HFFc6 (cell line): ENCODE data around the gene GPR146. TPM values are rescaled to one million over a fixed set of nuclear protein-coding genes. Genes with fewer than 3 reads are reported as not detected.

Experiments used
- DNase-seq: peaks from one replicate; pipeline ENCODE4 v3.0.0-alpha.2; 2018
- H3K27ac Mint-ChIP-seq: 2 replicates; pipeline ENCODE4 v1.8.0; 2020; ENCODE audit warnings: mild to moderate bottlenecking, mixed read lengths
- H3K27me3 Mint-ChIP-seq: 2 replicates; pipeline ENCODE4 v1.8.0; 2021; ENCODE audit warnings: mild to moderate bottlenecking, moderate library complexity, mixed read lengths; ENCODE audit not compliant: insufficient read depth
- H3K36me3 Mint-ChIP-seq: 2 replicates; pipeline ENCODE4 v1.8.0; 2021; ENCODE audit warnings: low read depth, mixed read lengths
- H3K4me1 Mint-ChIP-seq: 2 replicates; pipeline ENCODE4 v1.8.0; 2020; ENCODE audit warnings: low read depth, mixed read lengths
- H3K4me3 Mint-ChIP-seq: 2 replicates; pipeline ENCODE4 v1.8.0; 2020; ENCODE audit warnings: mild to moderate bottlenecking, moderate library complexity, mixed read lengths
- H3K9me3 Mint-ChIP-seq: 2 replicates; pipeline ENCODE4 v1.8.0; 2020; ENCODE audit warnings: mild to moderate bottlenecking, mixed read lengths
- total RNA-seq, 6 experiments: library from RNA; stranded (reverse); fragmentation: NEBNext Ultra II Directional; extraction: Animal tissue kit (Norgen Biotek cat#: 25700); gene quantifications; 2 replicates in 1 of 6; 3 replicates in 5 of 6; pipeline ENCODE4 v1.2.3, GENCODE V29; 2021
- TF ChIP-seq, protein P1 (sequence below): fragments of 200-600 bp; sonication (generic); IDR thresholded peaks from 2 replicates; pipeline ENCODE4 v1.5.0; 2021; ENCODE audit warnings: antibody characterized with exemption, mild to moderate bottlenecking

The GPR146 gene
- total RNA-seq, 6 experiments from 2014 or later, result 0.26 to 0.92 (median 0.52) TPM

DNA sequence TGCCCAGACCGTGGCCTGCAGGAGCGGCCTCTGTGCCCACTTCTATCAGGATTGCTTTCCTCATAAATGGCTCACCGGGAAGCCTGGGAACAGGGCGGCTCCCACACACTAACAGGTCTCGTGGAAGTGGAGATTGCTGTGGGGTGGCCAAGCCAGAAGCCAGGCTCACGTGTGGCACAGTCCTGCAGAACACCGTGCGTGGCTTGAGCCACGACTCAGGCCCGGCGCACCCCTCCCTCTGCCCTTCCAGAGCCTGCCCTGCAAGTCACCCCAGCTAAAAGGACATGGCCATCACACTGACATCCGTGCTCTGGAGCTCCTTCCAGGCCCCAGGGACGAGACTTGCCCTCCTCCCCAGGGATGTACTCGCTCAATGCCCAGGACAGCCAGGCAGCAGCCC, 50.5 kb downstream of the GPR146 start:
- no peak for DNase-seq

DNA sequence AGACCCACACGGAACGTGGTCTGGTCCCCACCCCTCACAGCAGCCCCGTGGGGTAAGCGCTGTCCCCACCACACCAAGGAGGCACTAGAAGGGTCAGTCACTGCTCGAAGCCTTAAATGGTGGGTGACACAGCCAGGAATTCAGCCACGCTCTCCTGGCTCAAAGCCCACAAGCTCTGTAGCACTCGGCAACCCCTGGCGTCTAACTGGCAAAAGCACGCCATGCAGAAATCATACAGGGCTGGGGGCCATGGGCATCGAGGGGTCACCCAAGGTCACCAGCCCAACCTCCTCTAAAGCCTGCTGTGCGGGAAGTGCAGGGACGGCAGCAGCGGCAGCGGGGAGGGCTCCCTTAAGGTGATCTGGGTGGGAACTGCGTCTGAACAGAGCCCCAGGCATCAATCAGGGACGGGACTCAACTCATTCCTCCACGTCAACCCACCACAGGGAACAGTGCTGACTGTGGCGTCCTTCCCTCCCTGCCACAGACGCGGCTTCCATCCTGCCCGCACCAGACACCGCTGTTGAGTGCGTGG, 51.3 kb downstream of the GPR146 start:
- Mint-ChIP-seq H3K4me3 (no peak overlapping the region), H3K9me3 (no peaks in the 10 kb centered on the region), H3K4me1 (peaks cover 7% of the 10 kb centered on the region), H3K27ac (no peak overlapping the region), H3K27me3 (no peaks in the 10 kb centered on the region; the same call in none of the 2 replicates), H3K36me3 (peaks cover 34% of the 10 kb centered on the region)
- DNase-seq, result no peak
- TF ChIP-seq, protein P1, sequence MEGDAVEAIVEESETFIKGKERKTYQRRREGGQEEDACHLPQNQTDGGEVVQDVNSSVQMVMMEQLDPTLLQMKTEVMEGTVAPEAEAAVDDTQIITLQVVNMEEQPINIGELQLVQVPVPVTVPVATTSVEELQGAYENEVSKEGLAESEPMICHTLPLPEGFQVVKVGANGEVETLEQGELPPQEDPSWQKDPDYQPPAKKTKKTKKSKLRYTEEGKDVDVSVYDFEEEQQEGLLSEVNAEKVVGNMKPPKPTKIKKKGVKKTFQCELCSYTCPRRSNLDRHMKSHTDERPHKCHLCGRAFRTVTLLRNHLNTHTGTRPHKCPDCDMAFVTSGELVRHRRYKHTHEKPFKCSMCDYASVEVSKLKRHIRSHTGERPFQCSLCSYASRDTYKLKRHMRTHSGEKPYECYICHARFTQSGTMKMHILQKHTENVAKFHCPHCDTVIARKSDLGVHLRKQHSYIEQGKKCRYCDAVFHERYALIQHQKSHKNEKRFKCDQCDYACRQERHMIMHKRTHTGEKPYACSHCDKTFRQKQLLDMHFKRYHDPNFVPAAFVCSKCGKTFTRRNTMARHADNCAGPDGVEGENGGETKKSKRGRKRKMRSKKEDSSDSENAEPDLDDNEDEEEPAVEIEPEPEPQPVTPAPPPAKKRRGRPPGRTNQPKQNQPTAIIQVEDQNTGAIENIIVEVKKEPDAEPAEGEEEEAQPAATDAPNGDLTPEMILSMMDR, result no peak

More for the DNA sequence above, 50.5 kb downstream of the GPR146 start:
- H3K36me3 Mint-ChIP-seq, result peaks cover 34% of the 10 kb centered on the region
- no peak overlapping the region for H3K4me3 Mint-ChIP-seq
- no peak overlapping the region for H3K27ac Mint-ChIP-seq
- TF ChIP-seq, protein P1, result no peak
- no peaks in the 10 kb centered on the region for H3K9me3 Mint-ChIP-seq
- no peaks in the 10 kb centered on the region; the same call in none of the 2 replicates for H3K27me3 Mint-ChIP-seq
- peaks cover 9% of the 10 kb centered on the region for H3K4me1 Mint-ChIP-seq

- no peak for DNase-seq
- no peaks in the 10 kb centered on the region for H3K9me3 Mint-ChIP-seq
- H3K27me3 Mint-ChIP-seq, result no peaks in the 10 kb centered on the region; the same call in none of the 2 replicates
- no peaks in the 10 kb centered on the region for H3K4me1 Mint-ChIP-seq
- TF ChIP-seq, protein P1, result no peak
- no peak overlapping the region for H3K4me3 Mint-ChIP-seq
- peaks cover 34% of the 10 kb centered on the region for H3K36me3 Mint-ChIP-seq
- no peak overlapping the region for H3K27ac Mint-ChIP-seq
These were observed 52.1 kb downstream of the GPR146 start for GRCh38 chr7:1096156-1097119.

- TF ChIP-seq, protein P1, result no peak
- Mint-ChIP-seq H3K4me3 (no peak overlapping the region), H3K27me3 (no peaks in the 10 kb centered on the region; the same call in none of the 2 replicates), H3K27ac (no peak overlapping the region), H3K9me3 (no peaks in the 10 kb centered on the region), H3K4me1 (no peaks in the 10 kb centered on the region), H3K36me3 (peaks cover 28% of the 10 kb centered on the region)
- DNase-seq, result no peak
These were observed 52.8 kb downstream of the GPR146 start for GRCh38 chr7:1097120-1097504.

- no peaks in the 10 kb centered on the region; the same call in none of the 2 replicates for H3K27me3 Mint-ChIP-seq
- H3K27ac Mint-ChIP-seq, result no peak overlapping the region
- H3K4me3 Mint-ChIP-seq, result no peak overlapping the region
- peaks cover 21% of the 10 kb centered on the region for H3K36me3 Mint-ChIP-seq
- TF ChIP-seq, protein P1, result no peak
- no peaks in the 10 kb centered on the region for H3K4me1 Mint-ChIP-seq
- no peaks in the 10 kb centered on the region for H3K9me3 Mint-ChIP-seq
- DNase-seq, result no peak
These were observed 54.2 kb downstream of the GPR146 start for GRCh38 chr7:1098243-1099153.
